ENCODE data around the gene HSPB6. TPM values are rescaled to one million over a fixed set of nuclear protein-coding genes. Genes with fewer than 3 reads are reported as not detected.

The HSPB6 gene
- polyA plus RNA-seq, 5 donors = 47.3 to 158 (median 71.5) TPM

DNA sequence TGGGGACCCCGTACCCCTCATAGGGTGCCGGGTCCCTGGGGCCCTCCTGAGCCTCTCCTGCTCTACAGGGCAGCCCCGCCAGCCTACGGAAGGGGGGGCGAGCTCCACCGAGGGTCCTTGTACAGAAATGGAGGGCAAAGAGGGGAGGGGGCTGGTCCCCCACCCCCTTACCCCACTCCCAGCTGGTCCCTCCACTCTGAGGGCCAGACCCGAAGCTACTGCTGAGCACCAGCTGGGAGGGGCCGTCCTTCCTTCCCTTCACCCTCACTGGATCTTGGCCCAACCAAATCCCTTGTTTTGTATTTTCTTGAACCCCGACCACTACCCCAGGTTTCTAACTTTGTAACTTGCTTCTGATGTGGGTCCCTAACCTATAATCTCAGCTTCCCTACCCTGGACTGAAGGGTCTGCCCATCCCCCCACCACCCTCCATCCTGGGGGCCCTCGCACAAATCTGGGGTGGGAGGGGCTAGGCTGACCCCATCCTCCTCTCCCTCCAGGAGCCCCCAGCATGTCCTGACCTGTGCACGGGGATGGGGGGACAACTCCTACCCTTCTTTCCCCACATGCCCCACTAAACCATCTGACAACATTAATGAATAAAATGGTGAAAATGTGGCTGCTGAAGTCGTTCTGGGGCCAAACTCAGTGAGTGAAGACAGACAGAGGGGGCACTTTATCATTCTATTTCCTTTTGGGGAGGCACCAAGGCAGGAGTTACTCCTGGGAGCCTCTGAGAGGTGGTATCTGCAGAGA is 31.6 kb upstream of the HSPB6 start:
- DNase-seq = no peak

DNA sequence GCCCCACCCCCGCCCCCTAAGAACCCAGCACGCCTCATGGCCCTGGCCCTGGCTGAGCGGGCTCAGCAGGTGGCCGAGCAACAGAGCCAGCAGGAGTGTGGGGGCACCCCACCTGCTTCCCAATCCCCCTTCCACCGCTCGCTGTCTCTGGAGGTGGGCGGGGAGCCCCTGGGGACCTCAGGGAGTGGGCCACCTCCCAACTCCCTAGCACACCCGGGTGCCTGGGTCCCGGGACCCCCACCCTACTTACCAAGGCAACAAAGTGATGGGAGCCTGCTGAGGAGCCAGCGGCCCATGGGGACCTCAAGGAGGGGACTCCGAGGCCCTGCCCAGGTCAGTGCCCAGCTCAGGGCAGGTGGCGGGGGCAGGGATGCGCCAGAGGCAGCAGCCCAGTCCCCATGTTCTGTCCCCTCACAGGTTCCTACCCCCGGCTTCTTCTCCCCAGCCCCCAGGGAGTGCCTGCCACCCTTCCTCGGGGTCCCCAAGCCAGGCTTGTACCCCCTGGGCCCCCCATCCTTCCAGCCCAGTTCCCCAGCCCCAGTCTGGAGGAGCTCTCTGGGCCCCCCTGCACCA is 30.5 kb upstream of the HSPB6 start:
- DNase-seq = no peak

DNA sequence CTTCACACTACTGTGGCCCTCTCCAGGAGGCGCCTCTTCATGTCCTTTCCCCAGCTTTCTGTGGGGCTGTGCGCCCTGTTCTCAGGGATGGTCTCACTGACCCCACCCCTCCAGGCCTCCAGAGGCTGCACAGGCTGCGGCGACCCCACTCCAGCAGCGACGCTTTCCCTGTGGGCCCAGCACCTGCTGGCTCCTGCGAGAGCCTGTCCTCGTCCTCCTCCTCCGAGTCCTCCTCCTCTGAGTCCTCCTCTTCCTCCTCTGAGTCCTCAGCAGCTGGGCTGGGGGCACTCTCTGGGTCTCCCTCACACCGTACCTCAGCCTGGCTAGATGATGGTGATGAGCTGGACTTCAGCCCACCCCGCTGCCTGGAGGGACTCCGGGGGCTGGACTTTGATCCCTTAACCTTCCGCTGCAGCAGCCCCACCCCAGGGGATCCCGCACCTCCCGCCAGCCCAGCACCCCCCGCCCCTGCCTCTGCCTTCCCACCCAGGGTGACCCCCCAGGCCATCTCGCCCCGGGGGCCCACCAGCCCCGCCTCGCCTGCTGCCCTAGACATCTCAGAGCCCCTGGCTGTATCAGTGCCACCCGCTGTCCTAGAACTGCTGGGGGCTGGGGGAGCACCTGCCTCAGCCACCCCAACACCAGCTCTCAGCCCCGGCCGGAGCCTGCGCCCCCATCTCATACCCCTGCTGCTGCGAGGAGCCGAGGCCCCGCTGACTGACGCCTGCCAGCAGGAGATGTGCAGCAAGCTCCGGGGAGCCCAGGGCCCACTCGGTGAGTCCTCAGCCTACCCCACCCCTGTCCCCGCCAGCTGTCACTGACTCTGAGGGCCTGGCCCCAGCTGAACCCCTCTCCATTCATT is 29.7 kb upstream of the HSPB6 start:
- DNase-seq = no peak

DNA sequence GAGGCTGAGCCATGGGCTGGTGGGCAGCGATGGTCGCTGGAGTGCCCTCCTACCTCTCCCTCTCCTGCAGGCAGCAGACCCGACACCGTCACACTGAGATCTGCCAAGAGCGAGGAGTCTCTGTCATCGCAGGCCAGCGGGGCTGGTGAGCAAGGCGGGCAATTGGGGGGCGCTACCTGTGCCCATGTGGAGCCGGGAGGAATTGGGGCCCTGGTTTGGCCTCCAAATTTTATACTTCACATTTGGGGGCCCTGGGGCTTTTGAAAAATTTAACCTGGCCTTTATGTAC is 28.5 kb upstream of the HSPB6 start:
- DNase-seq = no peak

DNA sequence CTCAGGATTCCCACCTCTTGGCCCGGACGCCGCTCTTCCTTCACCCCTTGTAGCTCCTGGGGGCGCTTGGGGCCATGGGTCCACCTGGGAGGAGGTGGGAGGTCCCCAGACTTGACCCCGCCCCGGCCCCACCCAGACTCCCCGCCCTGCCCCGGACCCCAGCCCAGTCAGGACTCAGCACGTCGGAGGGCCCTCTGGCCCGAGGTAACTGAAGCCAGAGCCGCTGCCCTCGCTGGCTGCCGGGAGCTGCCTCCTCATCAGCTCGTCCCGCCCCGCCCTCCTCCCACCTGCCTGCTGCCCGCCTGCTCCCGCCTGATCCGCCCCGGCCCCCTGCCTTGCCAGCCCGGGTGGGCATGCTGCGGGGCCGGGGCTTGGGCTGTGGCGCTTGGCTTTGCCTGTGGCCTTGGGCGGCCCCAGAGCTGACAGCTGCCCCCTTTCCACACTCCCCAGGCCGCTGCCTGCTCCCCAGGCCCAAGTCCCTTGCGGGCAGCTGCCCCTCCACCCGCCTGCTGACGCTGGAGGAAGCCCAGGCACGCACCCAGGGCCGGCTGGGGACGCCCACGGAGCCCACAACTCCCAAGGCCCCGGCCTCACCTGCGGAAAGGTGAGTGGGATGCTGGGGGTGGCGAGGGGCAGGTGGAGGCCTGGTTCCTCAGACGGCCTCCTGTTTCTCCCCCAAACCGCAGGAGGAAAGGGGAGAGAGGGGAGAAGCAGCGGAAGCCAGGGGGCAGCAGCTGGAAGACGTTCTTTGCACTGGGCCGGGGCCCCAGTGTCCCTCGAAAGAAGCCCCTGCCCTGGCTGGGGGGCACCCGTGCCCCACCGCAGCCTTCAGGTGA is 27.9 kb upstream of the HSPB6 start:
- DNase-seq = no peak

DNA sequence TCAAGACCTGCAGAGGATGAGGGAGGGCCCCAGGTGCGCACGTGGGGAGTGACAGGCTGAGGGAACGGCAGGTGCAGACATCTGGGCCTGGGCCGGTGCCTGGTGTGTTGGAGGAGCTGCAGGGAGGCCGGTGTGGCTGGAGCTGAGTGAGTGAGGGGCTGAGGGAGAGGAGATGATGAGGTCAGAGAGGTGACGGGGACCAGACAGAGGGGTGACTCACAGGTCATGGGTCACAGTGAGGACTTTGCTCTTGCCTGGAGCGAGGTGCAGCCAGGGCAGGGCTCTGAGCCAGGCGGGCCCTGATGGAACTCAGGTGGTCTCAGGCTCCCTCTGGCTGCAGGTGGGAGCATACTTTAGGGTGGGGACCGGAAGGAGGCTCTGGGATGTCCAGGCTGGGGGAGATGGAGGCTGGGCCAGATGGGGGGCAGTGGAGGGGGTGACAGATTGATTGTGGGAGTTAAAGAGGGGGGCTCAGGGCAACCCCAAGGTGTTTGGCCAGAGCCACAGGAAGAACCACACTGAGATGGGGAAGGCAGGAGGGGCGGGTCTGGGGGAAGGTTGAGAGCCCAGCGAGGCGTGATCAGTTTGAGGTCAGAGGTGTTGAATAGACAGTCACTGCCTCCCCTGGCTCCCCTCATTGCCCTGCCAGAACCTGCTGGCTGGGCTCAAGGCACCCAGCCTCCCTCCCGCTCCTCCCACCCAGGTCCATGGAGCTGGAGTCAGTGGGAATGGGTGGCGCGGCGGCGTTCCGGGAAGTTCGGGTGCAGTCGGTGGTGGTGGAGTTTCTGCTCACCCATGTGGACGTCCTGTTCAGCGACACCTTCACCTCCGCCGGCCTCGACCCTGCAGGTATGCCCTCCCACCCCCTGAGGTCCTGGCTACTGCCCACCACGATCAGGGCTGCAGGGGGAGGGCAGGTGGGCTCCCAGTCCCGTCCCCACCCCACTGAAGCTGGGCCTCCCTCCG is 26.9 kb upstream of the HSPB6 start:
- no peak for DNase-seq

DNA sequence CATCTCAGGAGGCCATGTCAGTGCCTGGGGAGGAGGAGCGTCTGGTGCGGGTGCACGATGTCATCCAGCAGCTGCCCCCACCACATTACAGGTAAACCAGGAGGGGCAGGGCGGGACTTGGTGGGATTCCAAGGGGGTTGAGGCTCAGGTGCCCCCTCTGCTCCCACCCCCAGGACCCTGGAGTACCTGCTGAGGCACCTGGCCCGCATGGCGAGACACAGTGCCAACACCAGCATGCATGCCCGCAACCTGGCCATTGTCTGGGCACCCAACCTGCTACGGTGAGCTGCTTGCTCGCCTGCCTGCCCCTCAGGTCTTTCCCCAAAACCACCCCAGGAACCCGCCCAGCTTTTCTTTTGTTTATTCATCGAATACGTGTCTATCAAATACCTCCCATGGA is 25.8 kb upstream of the HSPB6 start:
- DNase-seq = no peak

DNA sequence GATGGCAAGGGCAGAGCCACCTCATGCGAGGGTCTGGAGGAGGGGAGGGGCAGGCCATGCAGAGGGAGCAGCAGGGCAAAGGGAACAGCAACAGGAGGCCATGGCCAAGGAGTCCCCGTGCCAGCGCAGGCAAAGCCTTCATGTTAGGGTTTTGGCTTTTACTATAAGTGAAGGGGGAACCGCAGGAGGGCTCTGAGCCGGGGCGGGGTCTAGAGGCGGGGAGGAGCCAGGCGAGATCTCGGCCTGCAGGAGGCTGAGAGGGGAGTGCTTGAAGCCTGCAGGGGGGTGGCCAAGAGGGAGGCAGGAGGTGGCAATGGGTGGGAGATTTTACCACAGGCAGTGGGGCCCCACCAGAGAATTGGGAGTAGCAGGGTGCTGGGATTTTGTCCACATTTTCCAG is 24.8 kb upstream of the HSPB6 start:
- no peak for DNase-seq

DNA sequence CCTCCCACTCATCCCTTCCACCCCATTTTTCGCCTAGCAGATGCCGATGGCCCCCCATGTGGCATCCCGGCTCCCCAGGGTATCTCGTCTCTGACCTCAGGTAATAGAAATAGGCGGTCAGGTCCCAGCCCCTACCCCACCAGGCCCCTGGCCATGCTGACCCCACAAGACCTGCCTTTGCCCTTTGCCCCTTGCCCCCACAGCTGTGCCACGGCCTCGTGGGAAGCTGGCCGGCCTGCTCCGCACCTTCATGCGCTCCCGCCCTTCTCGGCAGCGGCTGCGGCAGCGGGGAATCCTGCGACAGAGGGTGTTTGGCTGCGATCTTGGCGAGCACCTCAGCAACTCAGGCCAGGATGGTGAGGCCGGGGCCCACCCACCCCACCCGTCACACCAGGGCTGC is 23.9 kb upstream of the HSPB6 start:
- no peak for DNase-seq

DNA sequence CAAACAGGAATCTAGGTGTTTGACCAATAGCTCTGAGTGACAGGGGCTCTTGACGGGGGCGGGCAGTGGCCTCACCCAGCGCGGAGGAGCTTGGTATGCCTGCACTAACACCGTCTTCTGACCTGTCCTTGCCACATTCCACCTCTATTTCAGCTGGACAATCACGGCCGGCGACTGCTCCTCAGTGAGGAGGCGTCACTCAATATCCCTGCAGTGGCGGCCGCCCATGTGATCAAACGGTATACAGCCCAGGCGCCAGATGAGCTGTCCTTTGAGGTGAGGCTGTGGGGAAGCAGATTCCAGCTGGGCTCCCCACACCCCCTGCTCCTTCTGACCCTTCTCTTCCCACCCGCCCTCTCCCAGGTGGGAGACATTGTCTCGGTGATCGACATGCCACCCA is 23.2 kb upstream of the HSPB6 start:
- DNase-seq = no peak

DNA sequence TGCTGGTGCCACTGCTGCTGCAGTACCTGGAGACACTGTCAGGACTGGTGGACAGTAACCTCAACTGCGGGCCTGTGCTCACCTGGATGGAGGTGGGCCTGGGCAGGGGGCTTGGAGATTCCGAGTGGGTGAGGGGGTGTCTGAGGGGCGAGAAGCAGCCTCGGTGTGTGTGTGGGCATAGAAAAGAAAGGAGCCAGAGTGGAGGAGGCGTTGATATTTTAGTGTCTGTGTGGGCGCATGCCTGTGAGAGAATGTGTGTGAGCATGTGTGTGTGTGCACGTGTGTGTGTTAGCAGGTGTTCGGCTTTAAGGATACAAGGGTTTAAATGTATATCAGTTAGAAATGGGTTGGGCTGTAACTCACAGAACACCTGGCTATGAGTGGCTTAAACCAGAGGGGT is 22.2 kb upstream of the HSPB6 start:
- DNase-seq = no peak

DNA sequence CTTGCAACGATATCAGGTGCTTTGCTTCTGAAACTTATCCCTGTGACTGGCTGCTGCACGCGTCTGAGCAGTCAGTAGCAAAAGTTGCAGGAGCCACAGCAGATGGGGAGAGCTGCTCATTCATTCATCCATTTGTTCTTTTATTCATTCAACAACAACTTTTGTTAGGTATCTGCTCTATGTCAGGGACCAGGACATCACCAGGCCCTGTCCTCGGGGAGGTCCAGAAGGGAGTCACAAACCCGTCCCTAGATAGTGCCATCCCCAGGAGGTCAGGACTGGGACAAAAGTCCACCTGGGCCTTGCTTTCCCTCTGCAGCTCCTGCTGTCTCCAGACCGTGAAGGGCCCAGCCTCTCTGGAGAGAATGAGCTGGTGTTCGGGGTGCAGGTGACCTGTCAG is 21.1 kb upstream of the HSPB6 start:
- DNase-seq = no peak

DNA sequence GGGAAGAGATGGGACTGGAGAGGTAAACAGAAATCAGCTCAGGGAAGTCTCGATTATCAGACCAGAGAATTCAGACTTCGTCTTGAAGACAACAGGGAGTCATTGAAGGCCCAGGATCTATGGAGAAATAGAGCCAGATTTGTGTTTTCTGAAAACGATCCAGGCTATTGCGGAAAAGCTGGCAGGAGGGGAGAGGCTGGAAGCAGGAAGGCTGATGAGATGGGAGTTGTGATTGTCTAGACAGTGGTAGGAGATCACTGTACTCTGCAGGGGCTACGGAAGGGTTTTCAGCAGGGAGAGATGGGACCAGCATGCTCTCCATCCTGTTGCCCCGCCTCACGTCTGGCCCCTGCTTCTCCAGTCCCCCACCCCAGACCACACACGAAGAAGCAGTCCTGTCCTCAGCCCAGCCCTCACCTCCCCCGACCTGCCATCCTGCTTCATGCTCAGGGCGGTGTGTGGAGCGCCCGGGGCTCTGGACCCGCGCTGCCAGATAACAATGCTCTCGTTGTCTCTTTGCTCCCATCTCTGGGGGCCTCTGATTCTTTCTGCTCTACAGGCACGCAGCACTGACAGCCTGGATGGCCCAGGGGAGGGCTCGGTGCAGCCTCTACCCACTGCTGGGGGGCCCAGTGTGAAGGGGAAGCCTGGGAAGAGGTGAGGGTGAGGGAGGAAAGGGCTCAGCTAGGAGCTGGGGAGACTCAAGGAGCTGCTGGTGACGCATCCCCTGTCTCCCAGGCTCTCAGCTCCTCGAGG is 20.4 kb upstream of the HSPB6 start:
- peak in 1 of 2 donors; percentile 15 for DNase-seq

DNA sequence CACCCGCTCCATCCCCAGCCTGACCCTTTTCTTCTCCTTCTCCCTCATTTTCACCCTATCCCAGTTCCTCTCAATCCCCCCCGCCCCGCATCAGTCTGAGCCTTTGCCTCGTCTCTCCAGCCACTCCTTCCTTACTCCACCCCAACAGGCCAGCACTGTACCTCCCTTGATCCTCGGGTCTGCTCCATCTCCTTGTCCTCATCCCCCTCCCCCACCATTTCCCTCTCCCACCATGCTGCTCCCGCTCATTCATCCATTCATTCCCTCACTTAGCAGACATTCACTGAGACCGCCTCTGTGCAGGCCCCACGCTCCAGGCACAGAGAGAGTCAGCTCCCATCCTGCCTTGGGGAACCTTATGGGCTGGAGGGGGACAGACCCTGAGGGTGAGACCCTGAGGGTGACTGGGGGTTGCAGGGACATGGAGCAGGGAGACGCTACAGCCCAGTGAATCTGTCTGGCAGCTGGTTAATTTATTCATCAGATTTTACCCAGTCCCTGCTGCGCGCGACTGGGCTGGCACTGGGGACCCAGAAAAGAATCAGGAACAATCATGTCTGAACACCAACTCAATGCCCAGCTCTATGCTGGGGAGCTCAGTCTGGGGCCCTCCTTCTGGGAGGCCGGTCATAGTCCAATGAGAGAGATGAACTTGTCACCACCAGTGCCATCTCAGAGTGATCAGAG is 19.4 kb upstream of the HSPB6 start:
- DNase-seq = no peak

DNA sequence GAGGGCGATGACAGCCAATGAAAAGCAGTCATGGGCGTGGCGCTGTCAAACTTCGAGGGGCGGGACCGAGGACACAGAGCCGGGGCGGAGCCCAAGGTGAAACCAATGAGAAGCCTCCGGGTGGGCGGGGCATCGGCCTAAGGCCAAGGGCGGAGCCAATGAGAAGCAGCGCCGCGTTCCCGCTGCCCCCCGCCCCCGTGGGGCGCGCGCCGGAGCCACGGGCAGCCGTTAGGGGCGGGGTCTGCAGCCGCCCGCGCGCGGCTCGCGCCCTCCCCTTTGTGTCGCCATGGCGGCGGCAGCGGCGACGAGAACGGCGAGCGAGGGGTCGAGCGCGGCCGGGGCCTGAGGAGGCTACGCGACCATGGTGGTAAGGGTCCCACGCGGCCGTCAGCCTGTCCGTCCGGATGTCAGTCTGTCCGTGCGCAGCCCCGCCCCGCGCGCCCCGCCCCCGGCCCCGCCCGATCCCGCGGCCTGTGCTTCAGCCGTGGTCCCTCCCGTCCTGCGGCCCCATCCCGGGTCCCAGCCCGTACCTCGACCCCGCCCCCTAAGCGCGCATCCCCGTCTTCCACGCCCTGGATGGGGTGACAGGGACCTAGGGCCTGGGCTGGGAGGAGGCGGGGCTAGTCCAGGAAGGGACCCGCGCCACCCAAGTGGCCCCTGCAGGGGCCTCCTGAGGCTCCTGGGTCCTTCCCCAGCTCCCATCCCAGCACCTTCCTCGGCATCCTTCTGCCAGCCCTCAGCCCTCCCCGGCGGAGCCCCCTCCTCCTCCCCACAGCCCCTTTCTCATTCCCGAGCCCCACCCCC is 18.7 kb upstream of the HSPB6 start, which contains the start of gene ARHGAP33:
Gene ARHGAP33, plus strand, starts transcription at position 267 of the 804 bp plus-strand sequence. Its CDS starts 95 bp downstream, at position 362.
- DNase-seq = peak; percentile 97 to 98

DNA sequence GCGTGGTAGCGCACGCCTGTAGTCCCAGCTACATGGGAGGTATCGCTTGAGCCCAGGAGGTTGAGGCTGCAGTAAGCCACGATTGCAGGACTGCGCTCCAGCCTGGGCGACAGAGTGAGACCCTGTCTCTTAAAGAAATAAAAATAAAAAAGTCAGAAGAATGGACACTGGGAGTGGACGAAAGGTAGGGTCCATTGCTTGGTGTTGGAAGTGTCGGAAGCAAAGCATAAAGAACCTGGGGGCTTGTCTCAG is 18.1 kb upstream of the HSPB6 start:
- no peak for DNase-seq

DNA sequence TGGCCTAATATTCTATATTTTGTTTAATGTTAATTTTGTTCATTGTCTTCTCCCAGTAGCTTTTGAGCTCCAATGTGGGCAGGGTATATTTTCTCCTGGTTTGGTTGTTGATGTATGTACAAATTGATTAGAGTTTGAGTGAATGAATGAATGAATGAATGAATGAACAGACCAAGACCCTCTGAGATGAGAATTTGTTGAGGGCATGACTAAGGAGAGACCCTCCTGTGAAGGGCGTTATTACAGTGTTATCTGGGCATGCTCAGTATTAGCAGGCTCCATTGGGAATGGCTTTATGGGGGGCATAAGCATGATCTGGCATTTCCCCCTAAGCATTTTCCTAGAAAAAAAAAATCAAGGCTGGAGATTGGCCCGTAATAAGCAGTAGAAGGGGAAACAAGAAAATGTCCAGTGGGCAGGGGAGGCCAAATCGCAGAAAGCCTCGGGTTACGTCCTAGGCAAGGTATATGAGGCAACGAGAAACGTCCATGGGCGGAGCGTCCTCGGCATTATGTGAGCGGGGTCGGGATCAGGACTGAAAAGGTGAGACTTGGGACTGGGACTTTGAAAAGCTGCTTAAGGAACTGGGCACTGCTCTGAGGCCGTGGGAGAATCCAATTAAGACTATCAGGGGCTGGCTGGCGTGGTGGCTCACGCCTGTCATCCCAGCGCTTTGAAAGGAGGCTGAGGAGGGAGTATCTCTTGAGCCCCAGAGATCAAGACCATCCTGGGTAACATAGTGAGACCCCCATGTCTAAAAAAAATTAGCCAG is 17.6 kb upstream of the HSPB6 start:
- DNase-seq = no peak

All from right lung (tissue), 5 donors.